Upper lobe of left lung (tissue), 6 donors: ENCODE data around the gene CCL7. TPM values are rescaled to one million over a fixed set of nuclear protein-coding genes. Genes with fewer than 3 reads are reported as not detected.
A peak's percentile ranks its signal among the peaks of the same experiment; 100 is the strongest.

ENCODE experiments used
- ATAC-seq, 2 donors: fragments of 200-7000 bp; cut with Tn5 transposase; one replicate each; pipeline ENCODE4 v1.9.1; 2022; ENCODE audit warnings: mild to moderate bottlenecking in 2 of 2, moderate library complexity in 2 of 2; ENCODE audit not compliant: low FRiP score in 2 of 2
- DNase-seq, 2 donors: peaks; one replicate each; pipeline ENCODE4 v3.0.0-alpha.2; 2019 to 2020
- H3K27ac ChIP-seq, 4 donors: fragments of 200-600 bp; sonication (generic); one replicate each; pipeline ENCODE4 v1.5.1; 2016 to 2019
- H3K27me3 ChIP-seq, 4 donors: fragments of 200-600 bp; sonication (generic); one replicate each; pipeline ENCODE4 v1.5.1; 2017 to 2019
- H3K36me3 ChIP-seq, 4 donors: fragments of 200-600 bp; sonication (generic); one replicate each; pipeline ENCODE4 v1.5.1; 2016 to 2019
- H3K4me1 ChIP-seq, 4 donors: fragments of 200-600 bp; sonication (generic); one replicate each; pipeline ENCODE4 v1.5.1; 2018 to 2019
- H3K4me3 ChIP-seq, 4 donors: fragments of 200-600 bp; sonication (generic); one replicate each; pipeline ENCODE4 v1.5.1; 2017 to 2019; ENCODE audit warnings: mild to moderate bottlenecking in 2 of 4, moderate library complexity in 1 of 4
- H3K9me3 ChIP-seq, 4 donors: fragments of 200-600 bp; sonication (generic); one replicate each; pipeline ENCODE4 v1.5.1; 2018 to 2019
- CTCF ChIP-seq, 6 experiments: fragments of 450-650 bp in 4 of 6; fragments of 200-600 bp in 2 of 6; sonication (generic) in 2 of 6; IDR thresholded peaks; one replicate each; pipeline ENCODE4 v1.5.1; 2016 to 2019; ENCODE audit warnings: antibody characterized with exemption in 6 of 6
- EP300 ChIP-seq, 4 donors: sonication (generic); formaldehyde crosslinking; IDR thresholded peaks; one replicate each; pipeline ENCODE4 v1.5.1; 2017; ENCODE audit warnings: antibody characterized with exemption in 4 of 4, control low read depth in 2 of 4
- POLR2A ChIP-seq, 4 donors: fragments of 450-650 bp; IDR thresholded peaks; one replicate each; pipeline ENCODE4 v1.5.1; 2016 to 2017; ENCODE audit warnings: antibody characterized with exemption in 4 of 4, mild to moderate bottlenecking in 2 of 4
- POLR2AphosphoS5 ChIP-seq, 2 donors: sonication (generic); formaldehyde crosslinking; IDR thresholded peaks; one replicate each; pipeline ENCODE4 v1.5.1; 2017; ENCODE audit warnings: antibody characterized with exemption in 2 of 2
- WGBS, 2 donors: methylation state at CpG; one replicate each; pipeline ENCODE4 v1.1.5; 2017 to 2018; 5-methylcytosine and 5-hydroxymethylcytosine counted together
- total RNA-seq, 6 donors: library from RNA; depleted of rRNA in 4 of 6; stranded (reverse); fragments of >200 nt in 4 of 6; gene quantifications; one replicate each; pipeline versions ENCODE4 v1.1.0 to v1.2.1, GENCODE V29; 2016 to 2021
- donor health status: DM: no; HTN: no; CAD: no; lungs with moderate emphysema.
- donor health status: DM: no; HTN: yes; CAD: no; lungs with severe emphysema.

Gene CCL7
- total RNA-seq, 6 donors from 2014 or later: 0.34 TPM; not detected in 5

- no peaks in the 10 kb centered on the region for H3K36me3 ChIP-seq
- H3K4me1 ChIP-seq: peaks cover 57 to 61% (median 59%) of the 10 kb centered on the region in 4 donors
- H3K27ac ChIP-seq: peak overlapping the region; percentile 39 to 80 (median 70)
- TF ChIP-seq EP300 (IDR thresholded peaks at IDR 0.05) (no peak), POLR2A (IDR thresholded peaks at IDR 0.05) (no peak), POLR2AphosphoS5 (IDR thresholded peaks at IDR 0.05) (no peak), CTCF (IDR thresholded peaks at IDR 0.05) (no peak)
- H3K27me3 ChIP-seq: no peaks in the 10 kb centered on the region
- H3K4me3 ChIP-seq: peak overlapping the region in 3 of 4 donors; percentile 25 to 39 (median 26)
- ATAC-seq (no peak), DNase-seq (no peak)
- WGBS, 2 donors: 8 to 34% methylated on average over 4 to 5 of the region's 5 CpGs
- no peaks in the 10 kb centered on the region for H3K9me3 ChIP-seq
Measured at GRCh38 chr17:34255381-34255732, 14.7 kb upstream of the CCL7 start.

GRCh38 chr17:34255841-34256240 is 14.2 kb upstream of the CCL7 start:
- Histone ChIP-seq H3K4me1 (peaks cover 52 to 57% (median 55%) of the 10 kb centered on the region in 4 donors), H3K9me3 (no peaks in the 10 kb centered on the region), H3K27ac (peak overlapping the region; percentile 39 to 80 (median 70)), H3K4me3 (peak overlapping the region in 3 of 4 donors; percentile 25 to 39 (median 26)), H3K27me3 (no peaks in the 10 kb centered on the region), H3K36me3 (no peaks in the 10 kb centered on the region)
- TF ChIP-seq CTCF (IDR thresholded peaks at IDR 0.05) (no peak), EP300 (IDR thresholded peaks at IDR 0.05) (no peak)
- no peak for ATAC-seq
- 75 to 93% methylated on average over 1 of the region's 1 CpG for WGBS, 2 donors
- no peak for DNase-seq

GRCh38 chr17:34257299-34257985 is 12.6 kb upstream of the CCL7 start:
- TF ChIP-seq POLR2AphosphoS5 (IDR thresholded peaks at IDR 0.05) (no peak), CTCF (IDR thresholded peaks at IDR 0.05) (no peak), POLR2A (IDR thresholded peaks at IDR 0.05) (no peak), EP300 (IDR thresholded peaks at IDR 0.05) (no peak)
- Histone ChIP-seq H3K9me3 (no peaks in the 10 kb centered on the region), H3K27ac (no peak overlapping the region), H3K27me3 (no peaks in the 10 kb centered on the region), H3K36me3 (no peaks in the 10 kb centered on the region), H3K4me3 (no peak overlapping the region), H3K4me1 (peaks cover 39 to 44% (median 41%) of the 10 kb centered on the region in 4 donors)
- ATAC-seq: no peak
- DNase-seq: no peak
- 79 to 85% methylated on average over 5 of the region's 5 CpGs for WGBS, 2 donors

GRCh38 chr17:34257986-34258326 is 12.1 kb upstream of the CCL7 start:
- Histone ChIP-seq H3K9me3 (no peaks in the 10 kb centered on the region), H3K27me3 (no peaks in the 10 kb centered on the region), H3K27ac (no peak overlapping the region), H3K4me1 (peaks cover 33 to 39% (median 36%) of the 10 kb centered on the region in 4 donors), H3K4me3 (no peak overlapping the region), H3K36me3 (no peaks in the 10 kb centered on the region)
- DNase-seq: no peak
- TF ChIP-seq CTCF (IDR thresholded peaks at IDR 0.05): no peak
- TF ChIP-seq POLR2AphosphoS5 (IDR thresholded peaks at IDR 0.05): no peak
- no peak for TF ChIP-seq EP300 (IDR thresholded peaks at IDR 0.05)
- no peak for TF ChIP-seq POLR2A (IDR thresholded peaks at IDR 0.05)
- 64 to 84% methylated on average over 1 of the region's 1 CpG for WGBS, 2 donors
- ATAC-seq: no peak

GRCh38 chr17:34259146-34259545 is 10.9 kb upstream of the CCL7 start:
- Histone ChIP-seq H3K27ac (no peak overlapping the region), H3K9me3 (no peaks in the 10 kb centered on the region), H3K36me3 (no peaks in the 10 kb centered on the region), H3K4me3 (no peak overlapping the region), H3K27me3 (no peaks in the 10 kb centered on the region), H3K4me1 (peaks cover 21 to 27% (median 24%) of the 10 kb centered on the region in 4 donors)
- ATAC-seq (no peak), DNase-seq (no peak)
- TF ChIP-seq EP300 (IDR thresholded peaks at IDR 0.05) (peak in 2 of 4 donors; percentile 4 to 33), POLR2AphosphoS5 (IDR thresholded peaks at IDR 0.05) (peak in 1 of 2 donors; percentile 26), CTCF (IDR thresholded peaks at IDR 0.05) (no peak), POLR2A (IDR thresholded peaks at IDR 0.05) (no peak)
